Thyroid gland (tissue), 4 donors: ENCODE results near the gene PLA2G2C. TPM values are rescaled to one million over a fixed set of nuclear protein-coding genes. Genes with fewer than 3 reads are reported as not detected.

ENCODE experiments used
- DNase-seq, 2 donors: peaks; one replicate each; pipeline ENCODE4 v3.0.0-alpha.2; 2019
- H3K27ac ChIP-seq, 3 donors: fragments of 200-600 bp; sonication (generic); 1 replicate in 2 of 3; 2 replicates in 1 of 3; pipeline ENCODE4 v1.5.1; 2016 to 2019; ENCODE audit warnings: mild to moderate bottlenecking in 1 of 3, moderate library complexity in 1 of 3
- H3K27me3 ChIP-seq: fragments of 200-600 bp; sonication (generic); one replicate; pipeline ENCODE4 v1.5.1; 2019
- H3K36me3 ChIP-seq, 2 donors: fragments of 200-600 bp; sonication (generic); one replicate each; pipeline ENCODE4 v1.5.1; 2016 to 2019
- H3K4me1 ChIP-seq, 2 donors: fragments of 200-600 bp; sonication (generic); one replicate each; pipeline ENCODE4 v1.5.1; 2017 to 2019
- H3K4me3 ChIP-seq, 3 donors: fragments of 200-600 bp; sonication (generic); replicated peaks in 1 of 3; 1 replicate in 2 of 3; 2 replicates in 1 of 3; pipeline ENCODE4 v1.5.1; 2016; ENCODE audit warnings: mild to moderate bottlenecking in 1 of 3
- H3K9me3 ChIP-seq: fragments of 200-600 bp; sonication (generic); one replicate; pipeline ENCODE4 v1.5.1; 2017
- CTCF ChIP-seq, 6 experiments: fragments of 200-600 bp in 3 of 6; fragments of 450-650 bp in 3 of 6; sonication (generic) in 3 of 6; IDR thresholded peaks; one replicate each; pipeline ENCODE4 v1.5.1; 2016 to 2019; ENCODE audit warnings: antibody characterized with exemption in 6 of 6, mild to moderate bottlenecking in 2 of 6, inconsistent platforms in 1 of 6, moderate library complexity in 1 of 6
- POLR2A ChIP-seq, 2 donors: fragments of 450-650 bp; IDR thresholded peaks; one replicate each; pipeline ENCODE4 v1.6.1; 2017; ENCODE audit warnings: antibody characterized with exemption in 2 of 2, mild to moderate bottlenecking in 2 of 2, moderate library complexity in 1 of 2
- WGBS, 2 donors: methylation state at CpG; one replicate each; pipeline ENCODE4 v1.1.5; 2017; 5-methylcytosine and 5-hydroxymethylcytosine counted together
- intact Hi-C: fragments of 100-400 bp; cut with DNase I; formaldehyde crosslinking; loops from one replicate; pipeline ENCODE4 v1.15.1; 2023
- total RNA-seq, 4 donors: library from RNA; depleted of rRNA; stranded (reverse); fragments of >200 nt; gene quantifications; one replicate each; pipeline ENCODE4 v1.2.3, GENCODE V29; 2016

PLA2G2C gene
- total RNA-seq, 4 donors from 2014 or later = not detected

GRCh38 chr1:20124456-20125057, 61.8 kb downstream of the PLA2G2C start:
- H3K9me3 ChIP-seq = no peaks in the 10 kb centered on the region
- 75 to 78% methylated on average over 7 of the region's 7 CpGs for WGBS, 2 donors
- no peak overlapping the region for H3K27ac ChIP-seq
- no peak for DNase-seq
- intact Hi-C loops = no loop called here
- H3K27me3 ChIP-seq = no peaks in the 10 kb centered on the region
- H3K4me1 ChIP-seq = no peaks in the 10 kb centered on the region
- TF ChIP-seq CTCF (IDR thresholded peaks at IDR 0.05) (no peak), POLR2A (IDR thresholded peaks at IDR 0.05) (no peak)
- H3K36me3 ChIP-seq = no peaks in the 10 kb centered on the region
- no peak overlapping the region for H3K4me3 ChIP-seq

- no peaks in the 10 kb centered on the region for H3K36me3 ChIP-seq
- no peaks in the 10 kb centered on the region for H3K4me1 ChIP-seq
- 60 to 67% methylated on average over 10 of the region's 10 CpGs for WGBS, 2 donors
- no peaks in the 10 kb centered on the region for H3K27me3 ChIP-seq
- no peak overlapping the region for H3K4me3 ChIP-seq
- no peak for DNase-seq
- H3K27ac ChIP-seq = no peak overlapping the region
- no peaks in the 10 kb centered on the region for H3K9me3 ChIP-seq
- intact Hi-C loops = no loop called here
- TF ChIP-seq CTCF (IDR thresholded peaks at IDR 0.05) = no peak
- TF ChIP-seq POLR2A (IDR thresholded peaks at IDR 0.05) = no peak
Observed at GRCh38 chr1:20123722-20124455, 62.4 kb downstream of the PLA2G2C start.

- DNase-seq = no peak
- Histone ChIP-seq H3K36me3 (no peaks in the 10 kb centered on the region), H3K9me3 (no peaks in the 10 kb centered on the region), H3K4me3 (no peak overlapping the region), H3K4me1 (no peaks in the 10 kb centered on the region), H3K27ac (no peak overlapping the region), H3K27me3 (no peaks in the 10 kb centered on the region)
- intact Hi-C loops = no loop called here
- TF ChIP-seq POLR2A (IDR thresholded peaks at IDR 0.05) (no peak), CTCF (IDR thresholded peaks at IDR 0.05) (no peak)
- WGBS, 2 donors = 91 to 96% methylated on average over 4 of the region's 4 CpGs
Observed at GRCh38 chr1:20120796-20121195, 65.5 kb downstream of the PLA2G2C start.

GRCh38 chr1:20119347-20119746, 67.0 kb downstream of the PLA2G2C start, which contains the start of gene PLA2G2D:
Gene PLA2G2D, minus strand, starts transcription at chr1:20119536. Its CDS starts 38 bp downstream, at chr1:20119498.
- intact Hi-C loops = no loop called here
- TF ChIP-seq CTCF (IDR thresholded peaks at IDR 0.05) (no peak), POLR2A (IDR thresholded peaks at IDR 0.05) (no peak)
- Histone ChIP-seq H3K27ac (no peak within 1 kb of the TSS), H3K9me3 (no peaks in the 10 kb centered on the region), H3K4me1 (no peaks in the 10 kb centered on the region), H3K36me3 (no peaks in the 10 kb centered on the region), H3K27me3 (no peaks in the 10 kb centered on the region), H3K4me3 (no peak within 1 kb of the TSS)
- no peak for DNase-seq
- 92 to 100% methylated on average over 2 of the region's 2 CpGs for WGBS, 2 donors

- Histone ChIP-seq H3K4me3 (no peak overlapping the region), H3K9me3 (no peaks in the 10 kb centered on the region), H3K27me3 (no peaks in the 10 kb centered on the region), H3K4me1 (no peaks in the 10 kb centered on the region), H3K36me3 (no peaks in the 10 kb centered on the region), H3K27ac (no peak overlapping the region)
- no peak for DNase-seq
- TF ChIP-seq POLR2A (IDR thresholded peaks at IDR 0.05) = no peak
- no peak for TF ChIP-seq CTCF (IDR thresholded peaks at IDR 0.05)
- intact Hi-C loops = no loop called here
Observed at GRCh38 chr1:20117236-20117635, 69.1 kb downstream of the PLA2G2C start.
